Measurements from ENCODE around the gene PIK3R3.

PIK3R3 gene

DNA sequence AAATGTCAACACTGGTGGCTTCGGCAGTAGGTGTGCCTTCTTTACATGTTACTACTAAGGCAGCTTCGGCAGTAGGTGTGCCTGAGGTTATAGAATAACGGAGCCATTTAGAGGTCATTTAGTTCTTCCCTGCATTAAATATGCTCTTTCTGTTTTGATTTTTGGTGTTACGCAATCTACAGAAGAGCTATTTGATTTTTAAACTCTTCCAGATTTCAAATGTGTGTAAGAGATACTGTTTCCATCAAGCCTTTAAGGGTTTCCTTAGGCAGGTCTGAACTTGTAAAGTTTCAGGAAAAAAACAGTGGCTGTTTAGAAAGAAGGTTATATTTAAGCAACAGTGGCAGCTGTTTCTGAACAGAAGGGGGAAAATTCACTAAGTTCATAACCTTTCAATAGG lies 54.8 kb downstream of the PIK3R3 start:
- Histone ChIP-seq H3K9me2 (replicated peaks; ENCODE audit: insufficient read depth, low read length) (no peaks in the 10 kb centered on the region), H3K9me3 (ENCODE audit: insufficient read depth, low read length) (no peaks in the 10 kb centered on the region), H3K4me2 (ENCODE audit: low read depth, low read length, poor library complexity, severe bottlenecking) (no peak overlapping the region), H3F3A (ENCODE audit: insufficient read depth) (no peaks in the 10 kb centered on the region), H3K79me2 (ENCODE audit: insufficient read depth, low read length) (no peaks in the 10 kb centered on the region), H3K27ac (ENCODE audit: low read depth, low read length) (no peak overlapping the region), H3K9ac (ENCODE audit: low read length) (no peak overlapping the region), H2AFZ (ENCODE audit: low read depth, low read length, severe bottlenecking) (no peak overlapping the region), H3K36me3 (ENCODE audit: low read length) (no peaks in the 10 kb centered on the region), H3K4me3 (ENCODE audit: insufficient read depth, low read length, poor library complexity, severe bottlenecking) (no peak overlapping the region), H4K20me1 (ENCODE audit: low read depth, low read length) (no peaks in the 10 kb centered on the region), H3K27me3 (ENCODE audit: low read length) (no peaks in the 10 kb centered on the region)
- TF ChIP-seq EZH2phosphoT487 (conservative IDR thresholded peaks at IDR 0.05; ENCODE audit: low read length) (no peak), CTCF (IDR thresholded peaks at IDR 0.05; ENCODE audit: insufficient read depth, low read length, poor library complexity, severe bottlenecking) (no peak)

- Histone ChIP-seq H3K27me3 (ENCODE audit: low read length) (no peaks in the 10 kb centered on the region), H3K9ac (ENCODE audit: low read length) (no peak overlapping the region), H4K20me1 (ENCODE audit: low read depth, low read length) (no peaks in the 10 kb centered on the region), H3K9me2 (replicated peaks; ENCODE audit: insufficient read depth, low read length) (no peaks in the 10 kb centered on the region), H3K4me2 (ENCODE audit: low read depth, low read length, poor library complexity, severe bottlenecking) (no peak overlapping the region), H3K79me2 (ENCODE audit: insufficient read depth, low read length) (no peaks in the 10 kb centered on the region), H3K27ac (ENCODE audit: low read depth, low read length) (no peak overlapping the region), H3K36me3 (ENCODE audit: low read length) (no peaks in the 10 kb centered on the region), H2AFZ (ENCODE audit: low read depth, low read length, severe bottlenecking) (no peak overlapping the region), H3K4me3 (ENCODE audit: insufficient read depth, low read length, poor library complexity, severe bottlenecking) (no peak overlapping the region), H3F3A (ENCODE audit: insufficient read depth) (no peaks in the 10 kb centered on the region), H3K9me3 (ENCODE audit: insufficient read depth, low read length) (no peaks in the 10 kb centered on the region)
- TF ChIP-seq CTCF (IDR thresholded peaks at IDR 0.05; ENCODE audit: insufficient read depth, low read length, poor library complexity, severe bottlenecking) (no peak), EZH2phosphoT487 (conservative IDR thresholded peaks at IDR 0.05; ENCODE audit: low read length) (no peak)
Observed at GRCh38 chr1:46076343-46076742, 56.1 kb downstream of the PIK3R3 start.

DNA sequence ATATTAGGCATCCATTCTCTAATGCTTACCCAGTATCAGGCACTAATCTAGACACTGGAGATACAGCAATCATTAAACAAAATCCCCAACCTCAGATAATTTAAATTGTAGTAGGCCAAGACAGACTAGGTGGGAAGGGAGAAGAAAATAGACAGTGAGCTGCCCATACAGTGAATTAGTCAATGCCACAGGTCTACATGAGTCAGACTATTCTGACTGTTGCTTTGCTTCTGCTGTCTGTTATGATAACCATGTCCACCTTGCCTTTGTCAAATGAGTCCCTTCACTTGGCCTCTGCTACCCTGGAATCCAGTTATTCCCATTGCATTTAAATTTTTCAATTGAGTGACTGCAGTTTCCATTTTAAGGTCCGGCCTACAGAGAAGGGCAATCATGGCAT lies 59.5 kb downstream of the PIK3R3 start:
- Histone ChIP-seq H3K27ac (ENCODE audit: low read depth, low read length) (no peak overlapping the region), H3K9me2 (replicated peaks; ENCODE audit: insufficient read depth, low read length) (no peaks in the 10 kb centered on the region), H3K9me3 (ENCODE audit: insufficient read depth, low read length) (no peaks in the 10 kb centered on the region), H3K4me2 (ENCODE audit: low read depth, low read length, poor library complexity, severe bottlenecking) (no peak overlapping the region), H4K20me1 (ENCODE audit: low read depth, low read length) (no peaks in the 10 kb centered on the region), H3K27me3 (ENCODE audit: low read length) (no peaks in the 10 kb centered on the region), H3F3A (ENCODE audit: insufficient read depth) (no peaks in the 10 kb centered on the region), H3K4me3 (ENCODE audit: insufficient read depth, low read length, poor library complexity, severe bottlenecking) (no peak overlapping the region), H3K9ac (ENCODE audit: low read length) (no peak overlapping the region), H3K79me2 (ENCODE audit: insufficient read depth, low read length) (no peaks in the 10 kb centered on the region), H2AFZ (ENCODE audit: low read depth, low read length, severe bottlenecking) (no peak overlapping the region), H3K36me3 (ENCODE audit: low read length) (no peaks in the 10 kb centered on the region)
- TF ChIP-seq CTCF (IDR thresholded peaks at IDR 0.05; ENCODE audit: insufficient read depth, low read length, poor library complexity, severe bottlenecking) (no peak), EZH2phosphoT487 (conservative IDR thresholded peaks at IDR 0.05; ENCODE audit: low read length) (no peak)
